HEK293 (cell line): ENCODE measurements around the gene VAT1L.

ENCODE experiments used
- CTCF ChIA-PET: fragments of 350-600 bp; formaldehyde crosslinking; extraction: SDS; loops from one replicate; lab custom pipeline; 2021; ENCODE audit warnings: antibody characterized with exemption; lab: Yijun Ruan, JAX
- POLR2A ChIA-PET: fragments of 300-600 bp; formaldehyde crosslinking; extraction: SDS; loops from one replicate; lab custom pipeline; 2020; ENCODE audit warnings: antibody characterized with exemption, inconsistent platforms; lab: Yijun Ruan, JAX
- H3K27ac ChIP-seq: fragments of 200-500 bp; sonication (Bioruptor generic); 2 replicates; pipeline ENCODE4 v1.5.1; 2014; ENCODE audit warnings: low read depth, low read length, control low read depth, inconsistent platforms; ENCODE audit errors: extremely low read depth
- H3K36me3 ChIP-seq, 2 experiments: fragments of 200-500 bp in 1 of 2; sonication (Bioruptor generic) in 1 of 2; 1 replicate in 1 of 2; 2 replicates in 1 of 2; pipeline ENCODE4 v1.5.1; 2014 to 2017; ENCODE audit warnings: inconsistent platforms in 2 of 2, low read length in 2 of 2; ENCODE audit not compliant: control insufficient read depth in 2 of 2, insufficient read depth in 1 of 2
- H3K4me1 ChIP-seq: fragments of 200-500 bp; sonication (Bioruptor generic); 2 replicates; pipeline ENCODE4 v1.5.1; 2014; ENCODE audit warnings: mild to moderate bottlenecking, low read length, inconsistent platforms; ENCODE audit not compliant: control insufficient read depth, insufficient read depth
- H3K4me3 ChIP-seq: 2 replicates; pipeline ENCODE4 v1.5.1; 2011; ENCODE audit warnings: low read depth, mild to moderate bottlenecking, control low read depth, low read length, moderate library complexity
- H3K9me3 ChIP-seq: fragments of 200-500 bp; sonication (Bioruptor generic); 2 replicates; pipeline ENCODE4 v1.5.1; 2014; ENCODE audit warnings: low read depth, low read length, inconsistent platforms; ENCODE audit not compliant: control insufficient read depth, insufficient read depth
- HOXA7 ChIP-seq: sonication (generic); formaldehyde crosslinking; IDR thresholded peaks from 2 replicates; pipeline ENCODE4 v1.8.1; 2022; ENCODE audit warnings: missing genetic modification reagents, borderline replicate concordance
- KLF8 ChIP-seq: fragments of 450-650 bp; formaldehyde crosslinking; IDR thresholded peaks from 2 replicates; pipeline ENCODE4 v1.5.1; 2016; ENCODE audit warnings: missing biosample characterization, missing genetic modification characterization
- REPIN1 ChIP-seq: fragments of 450-650 bp; formaldehyde crosslinking; IDR thresholded peaks from 2 replicates; pipeline ENCODE4 v1.5.1; 2017; ENCODE audit warnings: missing biosample characterization, missing genetic modification characterization, low read depth
- SP3 ChIP-seq: fragments of 450-650 bp; formaldehyde crosslinking; IDR thresholded peaks from 2 replicates; pipeline ENCODE4 v1.5.1; 2016; ENCODE audit warnings: missing biosample characterization, missing genetic modification characterization
- ZNF112 ChIP-seq: fragments of 450-650 bp; formaldehyde crosslinking; IDR thresholded peaks from 2 replicates; pipeline ENCODE4 v1.5.0; 2017; ENCODE audit warnings: missing biosample characterization, missing genetic modification characterization
- ZNF174 ChIP-seq: fragments of 450-650 bp; formaldehyde crosslinking; IDR thresholded peaks from 2 replicates; pipeline ENCODE4 v1.5.0; 2017; ENCODE audit warnings: missing biosample characterization, mild to moderate bottlenecking, missing genetic modification characterization
- ZNF221 ChIP-seq: fragments of 450-650 bp; formaldehyde crosslinking; IDR thresholded peaks from 2 replicates; pipeline ENCODE4 v1.5.1; 2017; ENCODE audit warnings: missing biosample characterization, missing genetic modification characterization, borderline replicate concordance
- ZNF248 ChIP-seq: fragments of 450-650 bp; formaldehyde crosslinking; IDR thresholded peaks from 2 replicates; pipeline ENCODE4 v1.5.1; 2017; ENCODE audit warnings: missing biosample characterization, missing genetic modification characterization
- ZNF266 ChIP-seq: fragments of 450-650 bp; formaldehyde crosslinking; IDR thresholded peaks from 2 replicates; pipeline ENCODE4 v1.5.1; 2016; ENCODE audit warnings: missing biosample characterization, missing genetic modification characterization, low read depth
- ZNF274 ChIP-seq, 2 experiments: fragments of 200-500 bp in 1 of 2; fragments of 450-650 bp in 1 of 2; sonication (Bioruptor generic) in 1 of 2; formaldehyde crosslinking in 1 of 2; IDR thresholded peaks; 2 replicates each; pipeline versions ENCODE4 v1.5.1 to v1.6.1; 2014 to 2016; ENCODE audit warnings: borderline replicate concordance in 1 of 2, inconsistent platforms in 1 of 2, low read length in 1 of 2, missing biosample characterization in 1 of 2, missing genetic modification characterization in 1 of 2
- ZNF354C ChIP-seq: fragments of 450-650 bp; formaldehyde crosslinking; IDR thresholded peaks from 2 replicates; pipeline ENCODE4 v1.5.1; 2016; ENCODE audit warnings: missing biosample characterization, missing genetic modification characterization, low read depth, borderline replicate concordance
- ZNF529 ChIP-seq: fragments of 450-650 bp; formaldehyde crosslinking; IDR thresholded peaks from 2 replicates; pipeline ENCODE4 v1.5.1; 2017; ENCODE audit warnings: missing genetic modification characterization, missing biosample characterization; ENCODE audit not compliant: insufficient replicate concordance
- ZNF530 ChIP-seq: fragments of 450-650 bp; formaldehyde crosslinking; IDR thresholded peaks from 2 replicates; pipeline ENCODE4 v1.5.1; 2016; ENCODE audit warnings: low read depth, missing biosample characterization, missing genetic modification characterization
- ZNF544 ChIP-seq: fragments of 450-650 bp; formaldehyde crosslinking; IDR thresholded peaks from 2 replicates; pipeline ENCODE4 v1.5.0; 2017; ENCODE audit warnings: missing biosample characterization, missing genetic modification characterization
- ZNF777 ChIP-seq: fragments of 450-650 bp; formaldehyde crosslinking; IDR thresholded peaks from 2 replicates; pipeline ENCODE4 v1.5.1; 2017; ENCODE audit warnings: missing biosample characterization, missing genetic modification characterization, borderline replicate concordance
- ZXDB ChIP-seq: fragments of 450-650 bp; formaldehyde crosslinking; IDR thresholded peaks from 2 replicates; pipeline ENCODE4 v1.5.1; 2016; ENCODE audit warnings: missing biosample characterization, missing genetic modification characterization
- TF ChIP-seq, protein P1 (sequence below): fragments of 450-650 bp; formaldehyde crosslinking; conservative IDR thresholded peaks from 2 replicates; pipeline ENCODE4 v1.5.1; 2016; ENCODE audit warnings: low read depth, missing biosample characterization, missing genetic modification characterization
- TF ChIP-seq, protein P2 (sequence below): fragments of 450-650 bp; formaldehyde crosslinking; IDR thresholded peaks from 2 replicates; pipeline ENCODE4 v1.5.1; 2016; ENCODE audit warnings: missing biosample characterization, missing genetic modification characterization
- TF ChIP-seq, protein P3 (sequence below): fragments of 450-650 bp; formaldehyde crosslinking; IDR thresholded peaks from 2 replicates; pipeline ENCODE4 v1.5.1; 2016; ENCODE audit warnings: missing biosample characterization, missing genetic modification characterization
- TF ChIP-seq, protein P4 (sequence below): fragments of 450-650 bp; formaldehyde crosslinking; IDR thresholded peaks from 2 replicates; pipeline ENCODE4 v1.5.1; 2017; ENCODE audit warnings: missing biosample characterization, mild to moderate bottlenecking, missing genetic modification characterization, moderate library complexity
- TF ChIP-seq, protein P5 (sequence below): fragments of 450-650 bp; formaldehyde crosslinking; IDR thresholded peaks from 2 replicates; pipeline ENCODE4 v1.5.1; 2016; ENCODE audit warnings: missing biosample characterization, missing genetic modification characterization

The VAT1L gene

DNA sequence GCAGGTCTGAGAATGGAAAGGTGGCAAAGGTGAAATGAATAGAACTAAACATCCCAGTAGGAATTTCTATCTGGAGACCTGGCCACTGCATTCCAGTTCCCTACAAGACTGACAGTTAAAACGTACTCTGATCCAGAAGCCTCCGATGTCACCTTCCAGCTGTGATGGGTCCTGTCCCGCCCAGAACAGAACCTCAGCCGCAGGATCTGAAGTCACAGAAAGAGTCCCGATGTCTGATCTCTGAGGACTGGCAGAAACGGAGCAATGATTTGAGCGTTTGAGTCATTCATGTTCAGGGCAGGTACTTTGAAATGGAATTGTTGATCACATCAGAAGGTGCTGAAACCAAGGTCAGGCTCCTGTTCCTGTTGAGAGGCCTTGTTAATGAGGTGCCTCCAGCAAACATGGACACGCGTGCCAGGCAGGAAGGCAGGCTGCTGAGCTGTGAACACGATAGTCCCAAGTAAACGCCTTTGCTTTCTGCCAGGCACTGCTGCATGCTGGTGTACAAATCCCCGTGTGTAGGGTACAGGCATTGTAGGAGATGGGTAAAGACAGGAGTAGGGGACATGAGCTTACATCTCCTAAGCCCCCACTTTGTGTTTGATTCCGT, 61.4 kb downstream of the VAT1L start:
- POLR2A ChIA-PET = no interaction called here
- Histone ChIP-seq H3K27ac (no peak overlapping the region), H3K4me1 (no peaks in the 10 kb centered on the region), H3K36me3 (no peaks in the 10 kb centered on the region), H3K4me3 (no peak overlapping the region), H3K9me3 (no peaks in the 10 kb centered on the region)
- TF ChIP-seq, protein P1, sequence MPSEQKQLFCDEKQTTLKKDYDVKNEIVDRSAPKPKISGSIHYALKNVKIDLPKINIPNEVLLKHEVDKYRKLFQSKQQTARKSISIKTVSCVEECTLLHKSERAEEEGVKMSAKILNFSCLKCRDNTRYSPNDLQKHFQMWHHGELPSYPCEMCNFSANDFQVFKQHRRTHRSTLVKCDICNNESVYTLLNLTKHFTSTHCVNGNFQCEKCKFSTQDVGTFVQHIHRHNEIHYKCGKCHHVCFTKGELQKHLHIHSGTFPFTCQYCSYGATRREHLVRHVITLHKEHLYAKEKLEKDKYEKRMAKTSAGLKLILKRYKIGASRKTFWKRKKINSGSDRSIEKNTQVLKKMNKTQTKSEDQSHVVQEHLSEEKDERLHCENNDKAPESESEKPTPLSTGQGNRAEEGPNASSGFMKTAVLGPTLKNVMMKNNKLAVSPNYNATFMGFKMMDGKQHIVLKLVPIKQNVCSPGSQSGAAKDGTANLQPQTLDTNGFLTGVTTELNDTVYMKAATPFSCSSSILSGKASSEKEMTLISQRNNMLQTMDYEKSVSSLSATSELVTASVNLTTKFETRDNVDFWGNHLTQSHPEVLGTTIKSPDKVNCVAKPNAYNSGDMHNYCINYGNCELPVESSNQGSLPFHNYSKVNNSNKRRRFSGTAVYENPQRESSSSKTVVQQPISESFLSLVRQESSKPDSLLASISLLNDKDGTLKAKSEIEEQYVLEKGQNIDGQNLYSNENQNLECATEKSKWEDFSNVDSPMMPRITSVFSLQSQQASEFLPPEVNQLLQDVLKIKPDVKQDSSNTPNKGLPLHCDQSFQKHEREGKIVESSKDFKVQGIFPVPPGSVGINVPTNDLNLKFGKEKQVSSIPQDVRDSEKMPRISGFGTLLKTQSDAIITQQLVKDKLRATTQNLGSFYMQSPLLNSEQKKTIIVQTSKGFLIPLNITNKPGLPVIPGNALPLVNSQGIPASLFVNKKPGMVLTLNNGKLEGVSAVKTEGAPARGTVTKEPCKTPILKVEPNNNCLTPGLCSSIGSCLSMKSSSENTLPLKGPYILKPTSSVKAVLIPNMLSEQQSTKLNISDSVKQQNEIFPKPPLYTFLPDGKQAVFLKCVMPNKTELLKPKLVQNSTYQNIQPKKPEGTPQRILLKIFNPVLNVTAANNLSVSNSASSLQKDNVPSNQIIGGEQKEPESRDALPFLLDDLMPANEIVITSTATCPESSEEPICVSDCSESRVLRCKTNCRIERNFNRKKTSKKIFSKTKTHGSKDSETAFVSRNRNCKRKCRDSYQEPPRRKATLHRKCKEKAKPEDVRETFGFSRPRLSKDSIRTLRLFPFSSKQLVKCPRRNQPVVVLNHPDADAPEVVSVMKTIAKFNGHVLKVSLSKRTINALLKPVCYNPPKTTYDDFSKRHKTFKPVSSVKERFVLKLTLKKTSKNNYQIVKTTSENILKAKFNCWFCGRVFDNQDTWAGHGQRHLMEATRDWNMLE (tag by site-specific recombination) = no peak
- TF ChIP-seq SP3 (no peak), HOXA7 (CRISPR knock-in tag) (no peak), ZNF544 (tag by site-specific recombination) (no peak)
- CTCF ChIA-PET = no interaction called here

DNA sequence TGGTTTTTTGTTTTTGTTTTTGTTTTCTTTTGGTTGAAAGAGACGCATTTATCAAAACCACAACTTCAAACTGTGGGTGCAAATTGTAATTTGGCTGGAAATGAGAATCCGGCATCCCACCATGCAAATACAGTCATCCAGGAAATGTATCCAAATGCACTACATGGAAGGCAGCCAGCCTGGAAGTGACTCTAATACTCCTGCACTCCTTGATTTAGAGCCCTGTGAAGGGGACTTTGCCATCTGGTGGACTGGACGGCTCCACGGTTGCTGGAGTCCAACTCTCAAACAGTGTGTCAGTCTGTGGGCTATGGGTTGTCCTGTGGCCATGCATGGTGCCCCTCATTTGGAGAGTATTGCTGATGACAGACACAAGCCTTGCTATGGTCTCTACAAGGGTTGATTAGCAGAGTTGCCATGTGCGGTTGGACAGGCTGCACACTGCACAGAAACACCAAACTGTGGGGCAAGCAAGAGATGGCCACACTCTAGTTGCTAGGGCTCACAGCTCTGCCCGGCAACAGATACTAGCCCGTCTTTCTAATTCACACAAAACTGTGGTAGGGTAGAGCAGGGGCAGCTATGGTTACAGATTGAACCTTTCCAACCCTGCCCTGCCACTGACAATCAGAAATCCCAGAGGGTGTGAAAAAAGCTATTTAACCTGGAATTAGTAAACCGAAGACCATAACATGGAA, 62.4 kb downstream of the VAT1L start:
- CTCF ChIA-PET = no interaction called here
- Histone ChIP-seq H3K9me3 (no peaks in the 10 kb centered on the region), H3K4me1 (no peaks in the 10 kb centered on the region), H3K27ac (no peak overlapping the region), H3K4me3 (no peak overlapping the region), H3K36me3 (no peaks in the 10 kb centered on the region)
- POLR2A ChIA-PET = no interaction called here
- no peak for TF ChIP-seq ZNF529 (tag by site-specific recombination)
- TF ChIP-seq ZNF112 (tag by site-specific recombination) = no peak
- TF ChIP-seq, protein P2, sequence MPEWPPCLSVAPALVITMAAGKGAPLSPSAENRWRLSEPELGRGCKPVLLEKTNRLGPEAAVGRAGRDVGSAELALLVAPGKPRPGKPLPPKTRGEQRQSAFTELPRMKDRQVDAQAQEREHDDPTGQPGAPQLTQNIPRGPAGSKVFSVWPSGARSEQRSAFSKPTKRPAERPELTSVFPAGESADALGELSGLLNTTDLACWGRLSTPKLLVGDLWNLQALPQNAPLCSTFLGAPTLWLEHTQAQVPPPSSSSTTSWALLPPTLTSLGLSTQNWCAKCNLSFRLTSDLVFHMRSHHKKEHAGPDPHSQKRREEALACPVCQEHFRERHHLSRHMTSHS = no peak
- TF ChIP-seq, protein P3, sequence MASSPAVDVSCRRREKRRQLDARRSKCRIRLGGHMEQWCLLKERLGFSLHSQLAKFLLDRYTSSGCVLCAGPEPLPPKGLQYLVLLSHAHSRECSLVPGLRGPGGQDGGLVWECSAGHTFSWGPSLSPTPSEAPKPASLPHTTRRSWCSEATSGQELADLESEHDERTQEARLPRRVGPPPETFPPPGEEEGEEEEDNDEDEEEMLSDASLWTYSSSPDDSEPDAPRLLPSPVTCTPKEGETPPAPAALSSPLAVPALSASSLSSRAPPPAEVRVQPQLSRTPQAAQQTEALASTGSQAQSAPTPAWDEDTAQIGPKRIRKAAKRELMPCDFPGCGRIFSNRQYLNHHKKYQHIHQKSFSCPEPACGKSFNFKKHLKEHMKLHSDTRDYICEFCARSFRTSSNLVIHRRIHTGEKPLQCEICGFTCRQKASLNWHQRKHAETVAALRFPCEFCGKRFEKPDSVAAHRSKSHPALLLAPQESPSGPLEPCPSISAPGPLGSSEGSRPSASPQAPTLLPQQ (tag by site-specific recombination) = no peak
- no peak for TF ChIP-seq ZNF174
- TF ChIP-seq ZNF248 (tag by site-specific recombination) = no peak
- no peak for TF ChIP-seq KLF8 (tag by site-specific recombination)
- no peak for TF ChIP-seq ZNF266 (tag by site-specific recombination)
- no peak for TF ChIP-seq ZNF354C (tag by site-specific recombination)
- TF ChIP-seq ZNF777 = no peak
- no peak for TF ChIP-seq ZNF274 (IDR thresholded peaks at IDR 0.05; ENCODE audit: low read length)
- no peak for TF ChIP-seq ZNF274 (tag by site-specific recombination; IDR thresholded peaks at IDR 0.05; ENCODE audit: borderline replicate concordance)
- TF ChIP-seq, protein P4, sequence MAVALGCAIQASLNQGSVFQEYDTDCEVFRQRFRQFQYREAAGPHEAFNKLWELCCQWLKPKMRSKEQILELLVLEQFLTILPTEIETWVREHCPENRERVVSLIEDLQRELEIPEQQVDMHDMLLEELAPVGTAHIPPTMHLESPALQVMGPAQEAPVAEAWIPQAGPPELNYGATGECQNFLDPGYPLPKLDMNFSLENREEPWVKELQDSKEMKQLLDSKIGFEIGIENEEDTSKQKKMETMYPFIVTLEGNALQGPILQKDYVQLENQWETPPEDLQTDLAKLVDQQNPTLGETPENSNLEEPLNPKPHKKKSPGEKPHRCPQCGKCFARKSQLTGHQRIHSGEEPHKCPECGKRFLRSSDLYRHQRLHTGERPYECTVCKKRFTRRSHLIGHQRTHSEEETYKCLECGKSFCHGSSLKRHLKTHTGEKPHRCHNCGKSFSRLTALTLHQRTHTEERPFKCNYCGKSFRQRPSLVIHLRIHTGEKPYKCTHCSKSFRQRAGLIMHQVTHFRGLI (tag by site-specific recombination) = no peak
- TF ChIP-seq REPIN1 (tag by site-specific recombination) = no peak
- TF ChIP-seq ZNF221 = no peak
- TF ChIP-seq ZNF530 (tag by site-specific recombination) = no peak
- TF ChIP-seq ZXDB (tag by site-specific recombination) = no peak
- TF ChIP-seq, protein P5, sequence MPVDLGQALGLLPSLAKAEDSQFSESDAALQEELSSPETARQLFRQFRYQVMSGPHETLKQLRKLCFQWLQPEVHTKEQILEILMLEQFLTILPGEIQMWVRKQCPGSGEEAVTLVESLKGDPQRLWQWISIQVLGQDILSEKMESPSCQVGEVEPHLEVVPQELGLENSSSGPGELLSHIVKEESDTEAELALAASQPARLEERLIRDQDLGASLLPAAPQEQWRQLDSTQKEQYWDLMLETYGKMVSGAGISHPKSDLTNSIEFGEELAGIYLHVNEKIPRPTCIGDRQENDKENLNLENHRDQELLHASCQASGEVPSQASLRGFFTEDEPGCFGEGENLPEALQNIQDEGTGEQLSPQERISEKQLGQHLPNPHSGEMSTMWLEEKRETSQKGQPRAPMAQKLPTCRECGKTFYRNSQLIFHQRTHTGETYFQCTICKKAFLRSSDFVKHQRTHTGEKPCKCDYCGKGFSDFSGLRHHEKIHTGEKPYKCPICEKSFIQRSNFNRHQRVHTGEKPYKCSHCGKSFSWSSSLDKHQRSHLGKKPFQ (tag by site-specific recombination) = no peak
